GM12878 (cell line): ENCODE measurements around the gene MAP4. TPM values are rescaled to one million over a fixed set of nuclear protein-coding genes. Genes with fewer than 3 reads are reported as not detected.

Experiments used
- BCL11A ChIP-seq: IDR thresholded peaks from 2 replicates; pipeline ENCODE4 v1.6.1; 2011; ENCODE audit warnings: low read depth, low read length
- BHLHE40 ChIP-seq, 2 experiments: fragments of 450-650 bp in 1 of 2; IDR thresholded peaks; 2 replicates each; pipeline ENCODE4 v1.6.1; 2011 to 2017; ENCODE audit warnings: low read depth in 2 of 2, borderline replicate concordance in 1 of 2, improper control_type of control experiment in 1 of 2, low read length in 1 of 2, mild to moderate bottlenecking in 1 of 2
- BRCA1 ChIP-seq: IDR thresholded peaks from 2 replicates; pipeline ENCODE4 v1.6.1; 2011; ENCODE audit warnings: low read depth, low read length, improper control_type of control experiment
- CBX5 ChIP-seq: sonication (generic); IDR thresholded peaks from 2 replicates; pipeline ENCODE4 v1.6.1; 2016; ENCODE audit warnings: low read depth, moderate library complexity, mild to moderate bottlenecking, inconsistent platforms
- CHD1 ChIP-seq: IDR thresholded peaks from 2 replicates; pipeline ENCODE4 v1.6.1; 2012; ENCODE audit warnings: low read depth, low read length, improper control_type of control experiment
- DPF2 ChIP-seq: fragments of 450-650 bp; IDR thresholded peaks from 2 replicates; pipeline ENCODE4 v1.6.1; 2017; ENCODE audit warnings: mild to moderate bottlenecking
- EP300 ChIP-seq, 2 experiments: fragments of 150-350 bp in 1 of 2; IDR thresholded peaks; 2 replicates each; pipeline ENCODE4 v1.6.1; 2011 to 2012; ENCODE audit warnings: low read depth in 2 of 2, low read length in 2 of 2, borderline replicate concordance in 1 of 2, improper control_type of control experiment in 1 of 2, inconsistent platforms in 1 of 2; ENCODE audit not compliant: control insufficient read depth in 1 of 2
- HDAC2 ChIP-seq: fragments of 200-600 bp; sonication (generic); IDR thresholded peaks from 2 replicates; pipeline ENCODE4 v1.6.1; 2017
- IKZF2 ChIP-seq, 2 experiments: fragments of 450-650 bp; IDR thresholded peaks; 2 replicates each; pipeline ENCODE4 v1.6.1; 2017; ENCODE audit warnings: mild to moderate bottlenecking in 2 of 2, moderate library complexity in 2 of 2
- KDM1A ChIP-seq: fragments of 200-600 bp; sonication (generic); IDR thresholded peaks from 2 replicates; pipeline ENCODE4 v1.6.1; 2016; ENCODE audit warnings: borderline replicate concordance
- MYB ChIP-seq: fragments of 150-350 bp; IDR thresholded peaks from 2 replicates; pipeline ENCODE4 v1.6.1; 2014; ENCODE audit warnings: mild to moderate bottlenecking, low read depth, low read length, borderline replicate concordance
- NR2C2 ChIP-seq: IDR thresholded peaks from 2 replicates; pipeline ENCODE4 v1.6.1; 2011; ENCODE audit warnings: borderline replicate concordance, low read depth; ENCODE audit not compliant: control insufficient read depth, insufficient read length
- PML ChIP-seq: IDR thresholded peaks from 2 replicates; pipeline ENCODE4 v1.6.1; 2012; ENCODE audit warnings: low read length, inconsistent platforms
- RAD21 ChIP-seq: IDR thresholded peaks from 2 replicates; pipeline ENCODE4 v1.6.1; 2011; ENCODE audit warnings: mild to moderate bottlenecking, low read depth, low read length, moderate library complexity; ENCODE audit not compliant: insufficient read depth
- STAT1 ChIP-seq: fragments of 450-650 bp; conservative IDR thresholded peaks from 2 replicates; pipeline ENCODE4 v1.6.1; 2014; ENCODE audit warnings: antibody characterized with exemption, mild to moderate bottlenecking
- TCF12 ChIP-seq: IDR thresholded peaks from 2 replicates; pipeline ENCODE4 v1.6.1; 2011; ENCODE audit warnings: low read depth, mild to moderate bottlenecking, low read length
- ZNF24 ChIP-seq: fragments of 450-650 bp; IDR thresholded peaks from 2 replicates; pipeline ENCODE4 v1.6.1; 2017; ENCODE audit warnings: antibody characterized with exemption, mild to moderate bottlenecking
- ZNF274 ChIP-seq: IDR thresholded peaks from one replicate; pipeline ENCODE4 v1.8.0; 2011; ENCODE audit not compliant: insufficient read length, insufficient read depth
- polyA plus RNA-seq, 11 experiments: library from polyadenylated mRNA; depleted of rRNA in 4 of 11; unstranded in 6 of 11; stranded (reverse) in 5 of 11; fragments of >200 nt; fragmentation: Nextera tagmentation in 4 of 11; fragmentation: Illumina TruSeq in 1 of 11; extraction: Ambion mirVana in 4 of 11; extraction: Trizol in 1 of 11; gene quantifications; 1 replicate in 1 of 11; 2 replicates in 10 of 11; pipeline versions ENCODE4 v1.2.1 to v1.2.3, GENCODE V29; 2011 to 2016; ENCODE audit warnings: inconsistent platforms in 2 of 11, missing spikeins in 2 of 11, low read depth in 1 of 11
- total RNA-seq, 4 experiments: library from RNA; depleted of rRNA in 3 of 4; stranded (reverse); fragments of >200 nt in 3 of 4; fragmentation: Illumina TruSeq in 1 of 4; extraction: Trizol in 1 of 4; gene quantifications; 2 replicates each; pipeline versions ENCODE4 v1.2.1 to v1.2.3, GENCODE V29; 2013 to 2021
- TF ChIP-seq, protein P1 (sequence below): IDR thresholded peaks from 2 replicates; pipeline ENCODE4 v1.6.1; 2012; ENCODE audit warnings: improper control_type of control experiment, low read depth, low read length; ENCODE audit not compliant: insufficient replicate concordance
- TF ChIP-seq, protein P2 (sequence below): IDR thresholded peaks from 2 replicates; pipeline ENCODE4 v1.6.1; 2012; ENCODE audit warnings: low read depth, low read length, improper control_type of control experiment
- TF ChIP-seq, protein P3 (sequence below): IDR thresholded peaks from 2 replicates; pipeline ENCODE4 v1.6.1; 2011; ENCODE audit warnings: borderline replicate concordance, low read depth, mild to moderate bottlenecking, moderate library complexity, low read length; ENCODE audit not compliant: insufficient read depth, poor library complexity, severe bottlenecking
- TF ChIP-seq, protein P4 (sequence below): IDR thresholded peaks from 2 replicates; pipeline ENCODE4 v1.6.1; 2011; ENCODE audit warnings: borderline replicate concordance, low read depth, mild to moderate bottlenecking, moderate library complexity, mixed read lengths, low read length; ENCODE audit not compliant: insufficient read depth; ENCODE audit errors: extremely low read length

The MAP4 gene
- total and polyA plus RNA-seq, 10 of the 15 experiments (the other 5 are each of a cell fraction or from before 2014, with no cell fraction given), result 22.2 to 145 (median 47.2) TPM

DNA sequence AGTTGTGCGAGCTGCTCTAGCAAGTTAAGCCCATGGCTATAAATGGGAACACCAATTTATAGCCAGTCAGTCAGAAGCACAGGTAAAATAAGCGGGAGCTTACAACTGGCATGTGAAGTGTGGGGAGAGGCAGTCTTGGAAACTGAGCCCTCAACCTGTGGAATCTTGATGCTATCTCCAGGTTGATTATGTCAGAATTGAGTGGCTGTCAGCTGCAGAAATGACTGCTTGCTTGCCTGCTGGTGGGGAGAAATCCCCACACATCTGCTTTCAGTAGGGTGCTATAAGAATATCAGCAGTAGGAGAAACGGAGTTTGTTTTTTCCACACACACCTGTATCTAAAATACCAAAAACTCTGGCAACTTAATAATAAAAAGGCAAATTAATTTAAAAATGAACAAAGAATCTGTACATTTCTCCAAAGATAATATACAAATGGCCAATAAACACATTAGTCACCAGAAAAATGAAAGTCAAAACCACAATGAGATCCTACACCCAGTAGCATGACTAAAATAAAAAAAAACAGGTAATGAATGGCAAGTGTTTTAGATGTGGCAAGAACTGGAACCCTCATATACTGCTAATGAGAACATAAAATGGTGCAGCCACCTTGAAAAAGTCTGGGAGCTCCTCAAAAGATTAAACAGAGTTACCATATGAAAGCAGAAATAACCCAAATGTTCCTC, 26.0 kb upstream of the MAP4 start (continued):
- TF ChIP-seq BHLHE40 (IDR thresholded peaks at IDR 0.05; ENCODE audit: borderline replicate concordance in 1 of 2, low read depth in 2 of 2, low read length in 1 of 2), result peak in 1 of 2 experiments; percentile 36; a peak in 1 of 4 replicates
- no peak for TF ChIP-seq RAD21
- TF ChIP-seq HDAC2, result no peak
- TF ChIP-seq PML, result no peak
- TF ChIP-seq BRCA1, result no peak
- TF ChIP-seq MYB, result no peak
- no peak for TF ChIP-seq CHD1
- peak; percentile 51; the same call in 1 of the 2 replicates for TF ChIP-seq BCL11A
- TF ChIP-seq TCF12, result 0 out of 2 replicates have a peak, but pooled peaks have one; percentile 30
- TF ChIP-seq, protein P1, sequence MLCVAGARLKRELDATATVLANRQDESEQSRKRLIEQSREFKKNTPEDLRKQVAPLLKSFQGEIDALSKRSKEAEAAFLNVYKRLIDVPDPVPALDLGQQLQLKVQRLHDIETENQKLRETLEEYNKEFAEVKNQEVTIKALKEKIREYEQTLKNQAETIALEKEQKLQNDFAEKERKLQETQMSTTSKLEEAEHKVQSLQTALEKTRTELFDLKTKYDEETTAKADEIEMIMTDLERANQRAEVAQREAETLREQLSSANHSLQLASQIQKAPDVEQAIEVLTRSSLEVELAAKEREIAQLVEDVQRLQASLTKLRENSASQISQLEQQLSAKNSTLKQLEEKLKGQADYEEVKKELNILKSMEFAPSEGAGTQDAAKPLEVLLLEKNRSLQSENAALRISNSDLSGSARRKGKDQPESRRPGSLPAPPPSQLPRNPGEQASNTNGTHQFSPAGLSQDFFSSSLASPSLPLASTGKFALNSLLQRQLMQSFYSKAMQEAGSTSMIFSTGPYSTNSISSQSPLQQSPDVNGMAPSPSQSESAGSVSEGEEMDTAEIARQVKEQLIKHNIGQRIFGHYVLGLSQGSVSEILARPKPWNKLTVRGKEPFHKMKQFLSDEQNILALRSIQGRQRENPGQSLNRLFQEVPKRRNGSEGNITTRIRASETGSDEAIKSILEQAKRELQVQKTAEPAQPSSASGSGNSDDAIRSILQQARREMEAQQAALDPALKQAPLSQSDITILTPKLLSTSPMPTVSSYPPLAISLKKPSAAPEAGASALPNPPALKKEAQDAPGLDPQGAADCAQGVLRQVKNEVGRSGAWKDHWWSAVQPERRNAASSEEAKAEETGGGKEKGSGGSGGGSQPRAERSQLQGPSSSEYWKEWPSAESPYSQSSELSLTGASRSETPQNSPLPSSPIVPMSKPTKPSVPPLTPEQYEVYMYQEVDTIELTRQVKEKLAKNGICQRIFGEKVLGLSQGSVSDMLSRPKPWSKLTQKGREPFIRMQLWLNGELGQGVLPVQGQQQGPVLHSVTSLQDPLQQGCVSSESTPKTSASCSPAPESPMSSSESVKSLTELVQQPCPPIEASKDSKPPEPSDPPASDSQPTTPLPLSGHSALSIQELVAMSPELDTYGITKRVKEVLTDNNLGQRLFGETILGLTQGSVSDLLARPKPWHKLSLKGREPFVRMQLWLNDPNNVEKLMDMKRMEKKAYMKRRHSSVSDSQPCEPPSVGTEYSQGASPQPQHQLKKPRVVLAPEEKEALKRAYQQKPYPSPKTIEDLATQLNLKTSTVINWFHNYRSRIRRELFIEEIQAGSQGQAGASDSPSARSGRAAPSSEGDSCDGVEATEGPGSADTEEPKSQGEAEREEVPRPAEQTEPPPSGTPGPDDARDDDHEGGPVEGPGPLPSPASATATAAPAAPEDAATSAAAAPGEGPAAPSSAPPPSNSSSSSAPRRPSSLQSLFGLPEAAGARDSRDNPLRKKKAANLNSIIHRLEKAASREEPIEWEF, result no peak
- no peak for TF ChIP-seq ZNF274
- TF ChIP-seq NR2C2, result no peak
- TF ChIP-seq IKZF2 (IDR thresholded peaks at IDR 0.05), result peak in 1 of 2 experiments; percentile 76
- no peak for TF ChIP-seq CBX5
- TF ChIP-seq STAT1, result no peak
- TF ChIP-seq, protein P2, sequence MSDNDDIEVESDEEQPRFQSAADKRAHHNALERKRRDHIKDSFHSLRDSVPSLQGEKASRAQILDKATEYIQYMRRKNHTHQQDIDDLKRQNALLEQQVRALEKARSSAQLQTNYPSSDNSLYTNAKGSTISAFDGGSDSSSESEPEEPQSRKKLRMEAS, result no peak
- TF ChIP-seq DPF2, result 0 out of 2 replicates have a peak, but pooled peaks have one; percentile 24
- no peak for TF ChIP-seq ZNF24
- peak in 1 of 2 experiments; percentile 21; a peak in 1 of 4 replicates for TF ChIP-seq EP300 (IDR thresholded peaks at IDR 0.05; ENCODE audit: borderline replicate concordance in 1 of 2, control insufficient read depth in 1 of 2, low read depth in 2 of 2, low read length in 2 of 2)
- no peak for TF ChIP-seq KDM1A
- TF ChIP-seq, protein P3, sequence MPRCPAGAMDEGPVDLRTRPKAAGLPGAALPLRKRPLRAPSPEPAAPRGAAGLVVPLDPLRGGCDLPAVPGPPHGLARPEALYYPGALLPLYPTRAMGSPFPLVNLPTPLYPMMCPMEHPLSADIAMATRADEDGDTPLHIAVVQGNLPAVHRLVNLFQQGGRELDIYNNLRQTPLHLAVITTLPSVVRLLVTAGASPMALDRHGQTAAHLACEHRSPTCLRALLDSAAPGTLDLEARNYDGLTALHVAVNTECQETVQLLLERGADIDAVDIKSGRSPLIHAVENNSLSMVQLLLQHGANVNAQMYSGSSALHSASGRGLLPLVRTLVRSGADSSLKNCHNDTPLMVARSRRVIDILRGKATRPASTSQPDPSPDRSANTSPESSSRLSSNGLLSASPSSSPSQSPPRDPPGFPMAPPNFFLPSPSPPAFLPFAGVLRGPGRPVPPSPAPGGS, result no peak
- TF ChIP-seq, protein P4, sequence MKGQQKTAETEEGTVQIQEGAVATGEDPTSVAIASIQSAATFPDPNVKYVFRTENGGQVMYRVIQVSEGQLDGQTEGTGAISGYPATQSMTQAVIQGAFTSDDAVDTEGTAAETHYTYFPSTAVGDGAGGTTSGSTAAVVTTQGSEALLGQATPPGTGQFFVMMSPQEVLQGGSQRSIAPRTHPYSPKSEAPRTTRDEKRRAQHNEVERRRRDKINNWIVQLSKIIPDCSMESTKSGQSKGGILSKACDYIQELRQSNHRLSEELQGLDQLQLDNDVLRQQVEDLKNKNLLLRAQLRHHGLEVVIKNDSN, result no peak
